K562 (cell line): ENCODE results near the gene CEBPB. TPM values are rescaled to one million over a fixed set of nuclear protein-coding genes. Genes with fewer than 3 reads are reported as not detected.

Experiments used
- CREM ChIP-seq: IDR thresholded peaks from 2 replicates; pipeline ENCODE4 v1.6.1; 2014; ENCODE audit warnings: antibody characterized with exemption, low read depth
- CSDE1 ChIP-seq, 2 experiments: fragments of 450-650 bp; IDR thresholded peaks; 2 replicates each; pipeline ENCODE4 v1.6.1; 2016; ENCODE audit warnings: mild to moderate bottlenecking in 1 of 2
- HMGN3 ChIP-seq: IDR thresholded peaks from 2 replicates; pipeline ENCODE4 v1.6.1; 2011; ENCODE audit warnings: borderline replicate concordance, low read depth, mild to moderate bottlenecking, mixed read lengths, low read length; ENCODE audit not compliant: insufficient read length; ENCODE audit errors: extremely low read depth
- MAZ ChIP-seq, 2 experiments: fragments of 450-650 bp in 1 of 2; sonication (generic) in 1 of 2; formaldehyde crosslinking; IDR thresholded peaks in 1 of 2; conservative IDR thresholded peaks in 1 of 2; 2 replicates each; pipeline versions ENCODE4 v1.4.0 to v1.5.0; 2020; ENCODE audit warnings: mild to moderate bottlenecking in 1 of 2, missing genetic modification reagents in 1 of 2
- NCOR1 ChIP-seq: fragments of 450-650 bp; IDR thresholded peaks from 2 replicates; pipeline ENCODE4 v1.6.1; 2016; ENCODE audit warnings: mild to moderate bottlenecking, moderate library complexity
- NEUROD1 ChIP-seq: fragments of 150-350 bp; IDR thresholded peaks from 2 replicates; pipeline ENCODE4 v1.6.1; 2014; ENCODE audit warnings: borderline replicate concordance, low read length, low read depth; ENCODE audit not compliant: partially characterized antibody
- NFIC ChIP-seq: fragments of 450-650 bp; IDR thresholded peaks from 2 replicates; pipeline ENCODE4 v1.6.1; 2017; ENCODE audit warnings: mild to moderate bottlenecking, inconsistent platforms
- PBX2 ChIP-seq, 2 experiments: IDR thresholded peaks in 1 of 2; conservative IDR thresholded peaks in 1 of 2; 2 replicates each; pipeline ENCODE4 v1.6.1; 2016; ENCODE audit warnings: low read depth in 2 of 2, mild to moderate bottlenecking in 1 of 2, missing compliant biosample characterization in 1 of 2, missing genetic modification characterization in 1 of 2, moderate library complexity in 1 of 2
- PKNOX1 ChIP-seq: fragments of 450-650 bp; IDR thresholded peaks from 2 replicates; pipeline ENCODE4 v1.6.1; 2016
- PML ChIP-seq: IDR thresholded peaks from 2 replicates; pipeline ENCODE4 v1.6.1; 2012; ENCODE audit warnings: low read length, inconsistent platforms
- SMARCE1 ChIP-seq: fragments of 450-650 bp; IDR thresholded peaks from 2 replicates; pipeline ENCODE4 v1.7.1; 2016; ENCODE audit warnings: mild to moderate bottlenecking
- SRSF7 ChIP-seq: fragments of 200-400 bp; formaldehyde crosslinking; optimal IDR thresholded peaks from 2 replicates; pipeline ENCODE3; 2017; ENCODE audit warnings: mild to moderate bottlenecking, low read depth, low read length
- TEAD4 ChIP-seq, 2 experiments: sonication (generic) in 1 of 2; formaldehyde crosslinking in 1 of 2; IDR thresholded peaks; 2 replicates each; pipeline versions ENCODE4 v1.6.1 to v1.8.0; 2012 to 2022; ENCODE audit warnings: borderline replicate concordance in 1 of 2, inconsistent platforms in 1 of 2, low read length in 1 of 2, mild to moderate bottlenecking in 1 of 2, missing genetic modification reagents in 1 of 2
- YY1 ChIP-seq, 3 experiments: IDR thresholded peaks; 2 replicates each; pipeline ENCODE4 v1.6.1; 2011; ENCODE audit warnings: low read length in 2 of 3, mild to moderate bottlenecking in 2 of 3, moderate library complexity in 2 of 3, borderline replicate concordance in 1 of 3, control low read depth in 1 of 3, low read depth in 1 of 3; ENCODE audit not compliant: insufficient read depth in 3 of 3, insufficient replicate concordance in 2 of 3, control insufficient read depth in 1 of 3, insufficient read length in 1 of 3; ENCODE audit errors: extremely low read depth in 1 of 3
- ZNF77 ChIP-seq: fragments of 250-450 bp; sonication (Bioruptor Pico); IDR thresholded peaks from 2 replicates; pipeline ENCODE4 v1.5.0; 2020
- polyA plus RNA-seq, 8 experiments: library from polyadenylated mRNA; depleted of rRNA in 4 of 8; stranded (reverse) in 5 of 8; unstranded in 3 of 8; fragments of >200 nt; fragmentation: Nextera tagmentation in 2 of 8; fragmentation: Illumina TruSeq in 1 of 8; extraction: Ambion mirVana in 2 of 8; extraction: Trizol in 1 of 8; gene quantifications; 2 replicates each; pipeline versions ENCODE4 v1.2.1 to v1.2.3, GENCODE V29; 2011 to 2014; ENCODE audit warnings: inconsistent platforms in 1 of 8, missing spikeins in 1 of 8
- total RNA-seq, 7 experiments: library from RNA; depleted of rRNA in 6 of 7; stranded (reverse); fragments of >200 nt in 6 of 7; fragmentation: Illumina TruSeq in 2 of 7; extraction: Trizol in 2 of 7; gene quantifications; 2 replicates each; pipeline versions ENCODE4 v1.2.1 to v1.2.3, GENCODE V29; 2011 to 2021; ENCODE audit warnings: low replicate concordance in 1 of 7
- TF ChIP-seq, protein P1 (sequence below): sonication (generic); formaldehyde crosslinking; IDR thresholded peaks from 2 replicates; pipeline ENCODE4 v1.8.0; 2022; ENCODE audit warnings: mild to moderate bottlenecking, missing genetic modification reagents

The CEBPB gene
- total and polyA plus RNA-seq, 9 of the 15 experiments (the other 6 are each of a cell fraction or from before 2014, with no cell fraction given) = 1.2 to 72.6 (median 7.8) TPM

DNA sequence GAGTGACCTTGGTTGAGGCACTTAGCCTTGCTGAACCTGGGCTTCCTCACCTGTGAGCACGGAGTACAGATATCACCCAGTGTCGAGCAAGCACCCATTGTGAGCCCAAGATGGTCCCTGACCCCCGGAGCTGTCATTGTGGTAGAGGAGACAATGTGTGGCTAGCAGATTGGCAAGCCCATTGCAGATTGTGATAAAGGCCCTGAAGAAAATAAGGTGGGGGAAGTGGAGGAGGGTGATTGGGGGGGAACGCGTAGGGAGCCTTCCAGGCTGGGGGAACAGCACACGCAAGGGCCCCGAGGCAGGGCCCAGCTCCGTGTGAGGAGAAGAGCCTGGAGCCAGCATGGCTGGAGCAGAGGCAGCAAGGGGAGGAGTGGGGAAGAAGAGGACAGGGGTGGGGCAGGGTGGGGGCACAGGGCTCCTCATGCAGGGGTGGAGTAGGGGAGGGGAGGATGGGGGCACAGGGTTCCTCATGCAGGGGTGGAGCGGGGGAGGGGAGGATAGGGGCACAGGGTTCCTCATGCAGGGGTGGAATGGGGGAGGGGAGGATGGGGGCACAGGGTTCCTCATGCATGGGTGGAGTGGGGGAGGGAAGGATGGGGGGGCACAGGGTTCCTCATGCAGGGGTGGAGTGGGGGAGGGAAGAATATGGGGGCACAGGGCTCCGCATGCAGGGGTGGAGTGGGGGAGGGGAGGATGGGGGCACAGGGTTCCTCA is 7.0 kb downstream of the CEBPB start (continued):
- no peak for TF ChIP-seq SRSF7
- peak; percentile 81 for TF ChIP-seq NCOR1
- peak; percentile 29; the same call in 1 of the 2 replicates for TF ChIP-seq PML
- TF ChIP-seq PKNOX1 = peak; percentile 45; the same call in 1 of the 2 replicates
- no peak for TF ChIP-seq HMGN3
- peak in 1 of 2 experiments; percentile 54; a peak in 2 of 4 replicates for TF ChIP-seq MAZ (CRISPR knock-in tag; conservative IDR thresholded peaks at IDR 0.05 in 1 of 2, IDR thresholded peaks at IDR 0.05 in 1 of 2)
- TF ChIP-seq NFIC = peak; percentile 71
- TF ChIP-seq ZNF77 (CRISPR knock-in tag) = no peak
- TF ChIP-seq YY1 (IDR thresholded peaks at IDR 0.05; ENCODE audit: borderline replicate concordance in 1 of 3, control insufficient read depth in 1 of 3, extremely low read depth in 1 of 3, insufficient read depth in 3 of 3, insufficient read length in 1 of 3, insufficient replicate concordance in 2 of 3, low read depth in 1 of 3, low read length in 2 of 3) = peak in 1 of 3 experiments; percentile 33
- peak; percentile 89 for TF ChIP-seq TEAD4 (IDR thresholded peaks at IDR 0.05; ENCODE audit: low read length)
- no peak for TF ChIP-seq TEAD4 (CRISPR knock-in tag; IDR thresholded peaks at IDR 0.05; ENCODE audit: borderline replicate concordance)
- TF ChIP-seq NEUROD1 = peak; percentile 14
- no peak for TF ChIP-seq PBX2 (CRISPR knock-in tag; IDR thresholded peaks at IDR 0.05; ENCODE audit: low read depth)
- TF ChIP-seq PBX2 (tag; conservative IDR thresholded peaks at IDR 0.05; ENCODE audit: low read depth) = no peak
- TF ChIP-seq CSDE1 (IDR thresholded peaks at IDR 0.05) = no peak
- peak; percentile 54; the same call in 1 of the 2 replicates for TF ChIP-seq SMARCE1
- TF ChIP-seq, protein P1, sequence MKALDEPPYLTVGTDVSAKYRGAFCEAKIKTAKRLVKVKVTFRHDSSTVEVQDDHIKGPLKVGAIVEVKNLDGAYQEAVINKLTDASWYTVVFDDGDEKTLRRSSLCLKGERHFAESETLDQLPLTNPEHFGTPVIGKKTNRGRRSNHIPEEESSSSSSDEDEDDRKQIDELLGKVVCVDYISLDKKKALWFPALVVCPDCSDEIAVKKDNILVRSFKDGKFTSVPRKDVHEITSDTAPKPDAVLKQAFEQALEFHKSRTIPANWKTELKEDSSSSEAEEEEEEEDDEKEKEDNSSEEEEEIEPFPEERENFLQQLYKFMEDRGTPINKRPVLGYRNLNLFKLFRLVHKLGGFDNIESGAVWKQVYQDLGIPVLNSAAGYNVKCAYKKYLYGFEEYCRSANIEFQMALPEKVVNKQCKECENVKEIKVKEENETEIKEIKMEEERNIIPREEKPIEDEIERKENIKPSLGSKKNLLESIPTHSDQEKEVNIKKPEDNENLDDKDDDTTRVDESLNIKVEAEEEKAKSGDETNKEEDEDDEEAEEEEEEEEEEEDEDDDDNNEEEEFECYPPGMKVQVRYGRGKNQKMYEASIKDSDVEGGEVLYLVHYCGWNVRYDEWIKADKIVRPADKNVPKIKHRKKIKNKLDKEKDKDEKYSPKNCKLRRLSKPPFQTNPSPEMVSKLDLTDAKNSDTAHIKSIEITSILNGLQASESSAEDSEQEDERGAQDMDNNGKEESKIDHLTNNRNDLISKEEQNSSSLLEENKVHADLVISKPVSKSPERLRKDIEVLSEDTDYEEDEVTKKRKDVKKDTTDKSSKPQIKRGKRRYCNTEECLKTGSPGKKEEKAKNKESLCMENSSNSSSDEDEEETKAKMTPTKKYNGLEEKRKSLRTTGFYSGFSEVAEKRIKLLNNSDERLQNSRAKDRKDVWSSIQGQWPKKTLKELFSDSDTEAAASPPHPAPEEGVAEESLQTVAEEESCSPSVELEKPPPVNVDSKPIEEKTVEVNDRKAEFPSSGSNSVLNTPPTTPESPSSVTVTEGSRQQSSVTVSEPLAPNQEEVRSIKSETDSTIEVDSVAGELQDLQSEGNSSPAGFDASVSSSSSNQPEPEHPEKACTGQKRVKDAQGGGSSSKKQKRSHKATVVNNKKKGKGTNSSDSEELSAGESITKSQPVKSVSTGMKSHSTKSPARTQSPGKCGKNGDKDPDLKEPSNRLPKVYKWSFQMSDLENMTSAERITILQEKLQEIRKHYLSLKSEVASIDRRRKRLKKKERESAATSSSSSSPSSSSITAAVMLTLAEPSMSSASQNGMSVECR (CRISPR knock-in tag) = no peak
- peak; percentile 55 for TF ChIP-seq CREM
